CD4-positive, alpha-beta T cell treated with Interleukin-6 for 4 hours (primary cell): ENCODE results near the gene KRT10.
"Not testable (repeated sequence)": the region's sequence is repeated elsewhere in the genome, so short reads cannot be mapped to it uniquely, and the experiment has no call there.

Source experiments
- DNase-seq: peaks from one replicate; pipeline ENCODE4 v3.0.0-alpha.2; 2020; ENCODE audit warnings: mixed read lengths

The KRT10 gene

GRCh38 chr17:40832840-40833239 is 10.4 kb upstream of the KRT10 start:
- DNase-seq, result no peak

DNA sequence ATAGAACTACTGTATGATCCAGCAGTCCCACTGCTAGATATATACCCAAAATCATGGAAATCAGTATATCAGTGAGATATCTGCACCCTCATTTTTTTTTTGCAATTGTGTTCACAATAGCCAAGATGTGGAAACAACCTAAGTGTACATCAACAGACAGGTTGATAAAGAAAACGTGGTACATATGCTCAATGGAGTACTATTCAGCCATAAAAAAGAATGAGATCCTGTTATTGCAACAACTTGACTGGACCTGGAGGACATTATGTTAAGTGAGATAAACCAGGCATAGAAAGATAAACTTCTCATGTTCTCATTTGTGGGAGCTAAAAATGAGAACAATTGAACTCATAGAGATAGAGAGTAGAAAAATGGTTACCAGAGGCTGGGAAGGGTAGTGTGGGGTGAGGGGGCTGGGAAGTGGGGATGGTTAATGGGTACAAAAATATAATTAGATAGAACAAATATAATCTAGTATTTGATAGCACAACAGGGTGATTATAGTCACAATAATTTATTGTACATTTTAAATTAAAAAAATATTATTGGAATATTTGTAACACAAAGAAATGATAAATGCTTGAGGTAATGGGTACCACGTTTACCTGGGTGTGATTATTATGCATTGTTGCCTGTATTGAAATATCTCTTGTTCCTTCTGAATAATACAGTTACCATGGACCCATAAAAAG is 7.8 kb upstream of the KRT10 start:
- DNase-seq, result no peak

GRCh38 chr17:40828454-40829044 is 6.1 kb upstream of the KRT10 start:
- no peak for DNase-seq

DNA sequence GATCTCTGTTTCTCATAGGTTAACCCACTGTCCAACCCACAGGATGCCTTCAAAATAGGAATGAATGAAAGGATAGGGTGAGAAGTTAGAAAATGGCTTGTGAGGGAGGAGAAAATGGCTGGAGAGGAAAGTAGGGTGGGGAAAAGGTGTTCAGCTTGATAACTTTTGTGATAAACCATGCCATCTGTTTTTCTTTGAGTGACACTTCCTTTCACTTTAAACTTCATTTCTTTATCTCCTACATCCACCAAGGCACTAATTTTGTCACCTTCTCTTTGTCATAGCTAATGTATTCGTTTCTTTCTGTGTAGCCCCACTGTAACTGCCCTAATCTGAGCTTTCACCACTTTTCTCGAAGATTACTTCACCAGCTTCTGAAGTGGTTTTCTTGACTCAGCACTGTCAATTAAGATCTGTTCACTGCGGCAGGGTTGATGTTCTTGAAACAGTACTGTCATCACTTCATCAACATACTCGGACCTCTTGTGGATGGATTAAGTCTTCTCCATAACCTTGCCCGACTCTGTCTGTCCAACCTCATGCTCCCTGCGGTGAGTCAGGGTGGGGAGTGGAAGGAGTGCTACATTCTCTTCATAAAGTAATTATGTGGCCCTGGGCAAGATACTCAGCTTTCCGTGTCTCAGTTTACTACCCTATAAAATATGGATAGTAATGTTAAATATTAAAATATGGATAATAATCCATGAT is 5.5 kb upstream of the KRT10 start:
- no peak for DNase-seq

DNA sequence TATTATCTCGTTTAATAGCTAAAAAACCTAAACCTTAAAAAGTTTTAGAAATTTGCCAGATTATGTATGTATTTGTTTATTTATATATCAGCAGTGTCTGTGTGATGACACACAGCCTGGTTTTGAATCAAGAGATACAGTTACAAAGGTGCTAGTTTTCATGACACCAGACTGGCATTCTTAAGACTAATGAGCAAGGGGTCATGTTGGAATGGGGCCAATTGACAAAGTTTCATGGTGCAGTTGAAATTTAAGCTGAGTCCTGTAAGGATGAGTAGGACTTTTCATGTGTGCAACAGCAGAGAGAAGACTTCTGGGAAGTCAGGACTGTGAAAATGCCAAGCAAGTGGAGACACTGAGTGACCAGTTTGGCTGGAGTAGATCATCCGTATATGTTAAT is 3.2 kb upstream of the KRT10 start:
- DNase-seq, result no peak

GRCh38 chr17:40824015-40824832 is 1.8 kb upstream of the KRT10 start:
- no peak for DNase-seq

DNA sequence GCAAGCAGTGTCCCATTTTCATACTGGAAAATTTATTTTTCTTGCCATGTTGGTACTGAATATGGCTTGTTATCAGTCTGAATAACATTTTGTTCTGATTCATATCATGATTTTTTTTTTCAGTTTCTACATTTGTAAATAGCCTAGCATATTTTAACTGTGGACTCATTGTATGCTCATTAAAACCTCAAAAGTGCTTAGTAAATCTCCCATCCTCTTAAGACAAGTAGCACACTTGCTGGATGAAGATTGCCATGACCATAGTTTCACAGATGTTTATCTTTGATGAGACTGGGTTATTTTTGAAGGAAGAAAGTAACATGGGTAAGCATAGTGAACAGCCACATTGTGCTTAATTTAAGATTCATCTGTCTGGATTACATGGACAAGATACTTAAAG is 878 bp downstream of the KRT10 start:
- DNase-seq, result no peak

DNA sequence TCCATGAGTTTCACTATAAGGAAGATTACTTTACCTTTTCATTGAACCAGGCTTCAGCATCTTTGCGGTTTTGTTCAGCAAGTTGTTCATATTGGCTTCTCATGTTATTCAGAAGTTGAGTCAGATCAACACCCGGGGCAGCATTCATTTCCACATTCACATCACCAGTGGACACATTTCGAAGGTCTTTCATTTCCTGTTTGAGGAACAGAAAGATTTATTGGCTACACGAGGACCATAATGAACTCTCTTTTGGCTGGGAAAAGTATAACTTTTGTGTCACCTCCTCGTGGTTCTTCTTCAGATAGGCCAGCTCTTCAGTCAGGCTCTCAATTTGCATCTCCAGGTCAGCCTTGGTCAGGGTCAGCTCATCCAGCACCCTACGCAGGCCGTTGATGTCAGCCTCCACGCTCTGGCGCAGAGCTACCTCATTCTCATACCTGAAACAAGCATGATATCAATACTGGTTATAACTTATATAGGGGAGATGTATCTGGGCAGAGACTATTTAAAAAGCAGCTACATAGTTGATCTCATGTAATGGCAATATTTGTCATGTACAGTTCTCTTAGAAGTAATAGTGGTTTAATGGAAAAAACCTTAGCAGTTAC is 2.1 kb downstream of the KRT10 start:
- DNase-seq, result no peak

DNA sequence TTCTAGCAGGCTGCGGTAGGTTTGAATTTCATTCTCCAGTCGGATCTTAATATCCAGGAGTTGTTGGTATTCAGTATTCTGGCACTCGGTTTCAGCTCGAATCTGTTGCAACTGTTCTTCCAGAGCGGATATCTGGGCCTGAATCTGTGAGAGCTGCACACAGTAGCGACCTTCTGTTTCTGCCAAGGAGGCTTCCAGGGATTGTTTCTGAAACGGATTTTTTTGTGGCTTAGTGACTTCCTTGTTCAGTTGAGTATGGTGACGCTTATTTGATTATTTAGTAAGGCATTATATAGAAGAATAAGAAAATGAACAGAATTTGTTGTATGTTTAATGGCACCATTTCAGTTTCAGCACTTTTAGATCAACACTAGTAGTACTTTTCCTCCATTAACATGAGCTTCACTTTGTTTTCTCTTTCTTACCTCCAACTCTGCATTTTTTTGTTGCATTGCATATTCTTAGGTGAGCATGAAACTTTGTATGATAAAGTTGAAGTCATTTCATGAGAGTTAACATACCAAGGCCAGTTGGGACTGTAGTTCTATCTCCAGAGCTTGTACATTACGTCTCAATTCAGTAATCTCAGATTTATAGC is 2.8 kb downstream of the KRT10 start:
- DNase-seq, result no peak

GRCh38 chr17:40818733-40819527 is 3.5 kb downstream of the KRT10 start:
- peak; percentile 86 for DNase-seq

DNA sequence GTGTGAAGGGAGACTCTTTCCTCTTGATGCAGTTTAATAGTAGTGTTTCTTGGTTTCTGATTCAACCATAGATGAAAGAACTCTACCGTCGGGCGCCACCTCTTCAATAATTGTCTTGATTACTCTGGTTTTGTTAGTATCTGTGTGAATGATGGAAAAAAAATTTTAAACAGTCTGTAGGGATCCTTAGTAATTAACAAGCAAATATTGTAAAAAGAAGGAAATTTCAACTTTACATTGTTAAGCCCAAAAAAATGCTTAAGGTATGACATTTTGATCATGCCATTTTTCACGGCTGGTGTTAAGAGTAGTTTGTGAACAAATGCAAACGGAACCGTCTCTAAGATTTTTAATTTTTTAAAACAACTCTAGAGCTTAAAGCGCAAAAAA is 4.1 kb downstream of the KRT10 start:
- DNase-seq, result peak; percentile 4

GRCh38 chr17:40817103-40817682 is 5.2 kb downstream of the KRT10 start:
- DNase-seq, result no peak

DNA sequence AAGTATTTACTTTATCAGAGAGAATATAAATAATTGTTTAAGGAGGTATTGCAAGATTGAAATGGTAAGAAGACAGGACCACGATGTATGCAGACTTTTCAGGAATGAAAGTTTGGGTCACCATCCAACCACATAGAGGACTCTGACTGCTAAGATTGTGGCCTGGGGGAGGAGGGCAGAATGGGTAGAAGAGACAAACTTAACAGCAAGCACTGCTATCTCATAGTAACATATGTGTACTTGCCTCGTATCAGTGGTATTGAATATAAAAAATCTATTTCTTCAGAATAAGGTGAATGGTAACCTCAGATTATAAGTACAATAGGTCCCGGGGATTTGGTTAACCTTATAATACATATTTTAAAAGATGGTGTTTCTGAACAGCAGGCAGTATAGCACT is 5.8 kb downstream of the KRT10 start:
- DNase-seq, result no peak

GRCh38 chr17:40815381-40815780 is 7.0 kb downstream of the KRT10 start:
- DNase-seq, result no peak

DNA sequence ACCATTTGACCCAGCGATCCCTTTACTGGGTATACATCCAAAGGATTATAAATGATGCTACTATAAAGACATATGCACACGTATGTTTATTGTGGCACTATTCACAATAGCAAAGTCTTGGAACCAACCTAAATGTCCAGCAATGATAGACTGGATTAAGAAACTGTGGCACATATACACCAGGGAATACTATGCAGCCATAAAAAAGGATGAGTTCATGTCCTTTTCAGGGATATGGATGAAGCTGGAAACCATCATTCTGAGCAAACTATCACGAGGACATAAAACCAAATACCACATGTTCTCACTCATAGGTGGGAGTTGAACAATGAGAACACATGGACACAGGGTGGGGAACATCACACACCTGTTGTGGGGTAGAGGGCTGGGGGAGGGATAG is 7.8 kb downstream of the KRT10 start:
- DNase-seq, result not testable (repeated sequence)

DNA sequence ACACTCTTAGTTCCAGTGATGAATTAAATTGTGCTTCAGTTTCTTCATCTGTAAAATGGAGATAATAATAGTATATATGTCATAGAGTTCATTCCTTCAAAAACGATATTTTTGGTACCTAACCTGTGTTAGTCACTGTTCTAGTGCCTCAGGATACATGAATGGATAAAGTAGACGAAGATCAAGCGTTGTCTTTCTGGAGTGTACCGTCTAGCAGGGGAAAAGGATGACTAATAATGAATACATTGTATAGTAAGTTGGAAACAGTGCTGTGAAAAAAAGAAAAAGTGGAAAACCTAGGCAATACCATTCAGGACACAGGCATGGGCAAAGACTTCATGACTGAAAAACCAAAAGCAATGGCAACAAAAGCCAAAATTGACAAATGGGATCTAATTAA is 8.6 kb downstream of the KRT10 start:
- no peak for DNase-seq

- no peak for DNase-seq
Measured at GRCh38 chr17:40812639-40813038, 9.8 kb downstream of the KRT10 start.

GRCh38 chr17:40810494-40810893 is 11.9 kb downstream of the KRT10 start:
- DNase-seq, result no peak

- no peak for DNase-seq
Measured at GRCh38 chr17:40809721-40810421, 12.5 kb downstream of the KRT10 start.

DNA sequence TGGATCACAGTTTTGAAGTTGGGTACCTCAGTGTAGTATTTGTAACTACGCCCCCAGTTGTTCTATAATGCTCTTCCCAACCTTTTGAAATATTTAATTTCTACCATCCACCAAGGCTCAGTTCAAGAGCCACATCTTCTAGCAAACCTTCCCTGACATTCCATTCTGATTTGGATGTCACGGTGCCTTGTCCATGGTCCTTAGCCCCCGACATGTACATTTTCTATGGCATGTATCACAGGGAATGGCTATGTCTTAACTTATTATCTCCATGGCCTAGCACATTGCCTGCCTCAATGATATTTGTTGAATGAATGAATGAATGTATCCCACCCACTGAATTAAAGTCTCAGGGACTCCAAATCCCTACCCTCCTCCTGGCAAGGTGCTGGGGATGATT is 16.3 kb downstream of the KRT10 start:
- DNase-seq, result no peak

- DNase-seq, result peak; percentile 80
Measured at GRCh38 chr17:40803617-40804082, 18.8 kb downstream of the KRT10 start.
